Osteoblast (primary cell): Measurements from ENCODE around the gene TMEM179. TPM values are rescaled to one million over a fixed set of nuclear protein-coding genes. Genes with fewer than 3 reads are reported as not detected.

Experiments used
- DNase-seq: peaks from one replicate; pipeline ENCODE4 v3.0.0; 2011; ENCODE audit warnings: low spot score, mixed read lengths; ENCODE audit not compliant: insufficient read length; ENCODE audit errors: missing footprints
- H2AFZ ChIP-seq: 2 replicates; pipeline ENCODE4 v1.6.0; 2011; ENCODE audit warnings: mild to moderate bottlenecking, low read length
- H3K27ac ChIP-seq: 2 replicates; pipeline ENCODE4 v1.5.1; 2011; ENCODE audit warnings: mild to moderate bottlenecking, low read depth, low read length, moderate library complexity
- H3K27me3 ChIP-seq: 2 replicates; pipeline ENCODE4 v1.6.0; 2012; ENCODE audit warnings: mild to moderate bottlenecking, control low read depth, inconsistent platforms, low read length, moderate library complexity; ENCODE audit not compliant: insufficient read depth
- H3K36me3 ChIP-seq: 2 replicates; pipeline ENCODE4 v1.5.1; 2011; ENCODE audit warnings: mild to moderate bottlenecking, low read length, control low read depth, moderate library complexity; ENCODE audit not compliant: insufficient read depth
- H3K4me1 ChIP-seq: 2 replicates; pipeline ENCODE4 v1.5.1; 2011; ENCODE audit warnings: mild to moderate bottlenecking, low read length, control low read depth, moderate library complexity; ENCODE audit not compliant: insufficient read depth
- H3K4me2 ChIP-seq: 2 replicates; pipeline ENCODE4 v1.6.0; 2011; ENCODE audit warnings: mild to moderate bottlenecking, low read length; ENCODE audit not compliant: insufficient read depth
- H3K4me3 ChIP-seq: fragments of 200-600 bp; sonication (generic); 3 replicates; pipeline ENCODE4 v1.5.1; 2012; ENCODE audit warnings: mild to moderate bottlenecking, low read length, inconsistent platforms; ENCODE audit not compliant: insufficient read depth
- H3K79me2 ChIP-seq: 2 replicates; pipeline ENCODE4 v1.6.0; 2012; ENCODE audit warnings: mild to moderate bottlenecking, low read length, control low read depth, inconsistent platforms; ENCODE audit not compliant: insufficient read depth
- H3K9me3 ChIP-seq: 2 replicates; pipeline ENCODE4 v1.5.1; 2011; ENCODE audit warnings: low read depth, low read length, control low read depth
- H4K20me1 ChIP-seq: 2 replicates; pipeline ENCODE4 v1.6.0; 2012; ENCODE audit warnings: mild to moderate bottlenecking, low read length, control low read depth; ENCODE audit not compliant: insufficient read depth
- CTCF ChIP-seq: IDR thresholded peaks from 2 replicates; pipeline ENCODE4 v1.5.1; 2011; ENCODE audit warnings: mild to moderate bottlenecking, low read depth, low read length, moderate library complexity; ENCODE audit errors: extremely low read depth
- total RNA-seq: library from RNA; depleted of rRNA; stranded (reverse); fragments of >200 nt; gene quantifications from 2 replicates; pipeline ENCODE4 v1.2.3, GENCODE V29; 2012

Gene TMEM179
- total RNA-seq, 1 donor, result not detected

GRCh38 chr14:104552738-104553125 is 51.8 kb downstream of the TMEM179 start:
- no peak for TF ChIP-seq CTCF
- H3K4me2 ChIP-seq, result no peak overlapping the region
- H3K4me1 ChIP-seq, result no peaks in the 10 kb centered on the region
- H2AFZ ChIP-seq, result no peak overlapping the region
- H3K36me3 ChIP-seq, result no peaks in the 10 kb centered on the region
- no peaks in the 10 kb centered on the region for H3K79me2 ChIP-seq
- no peaks in the 10 kb centered on the region for H3K27me3 ChIP-seq
- no peak overlapping the region for H3K27ac ChIP-seq
- no peak overlapping the region for H3K4me3 ChIP-seq
- H3K9me3 ChIP-seq, result no peaks in the 10 kb centered on the region
- no peaks in the 10 kb centered on the region for H4K20me1 ChIP-seq
- DNase-seq, result peak; percentile 87

- H3K4me1 ChIP-seq, result no peaks in the 10 kb centered on the region
- H3K4me2 ChIP-seq, result no peak overlapping the region
- no peaks in the 10 kb centered on the region for H3K9me3 ChIP-seq
- DNase-seq, result peak; percentile 80
- H3K27me3 ChIP-seq, result no peaks in the 10 kb centered on the region
- no peaks in the 10 kb centered on the region for H3K36me3 ChIP-seq
- no peak overlapping the region for H3K27ac ChIP-seq
- no peaks in the 10 kb centered on the region for H3K79me2 ChIP-seq
- TF ChIP-seq CTCF, result no peak
- H2AFZ ChIP-seq, result no peak overlapping the region
- no peaks in the 10 kb centered on the region for H4K20me1 ChIP-seq
- H3K4me3 ChIP-seq, result no peak overlapping the region
These were observed 52.5 kb downstream of the TMEM179 start for GRCh38 chr14:104551851-104552737.

GRCh38 chr14:104550861-104551728 is 53.5 kb downstream of the TMEM179 start:
- Histone ChIP-seq H2AFZ (no peak overlapping the region), H3K27ac (no peak overlapping the region), H4K20me1 (no peaks in the 10 kb centered on the region), H3K36me3 (no peaks in the 10 kb centered on the region), H3K4me2 (no peak overlapping the region), H3K79me2 (no peaks in the 10 kb centered on the region), H3K4me3 (no peak overlapping the region), H3K4me1 (no peaks in the 10 kb centered on the region), H3K27me3 (no peaks in the 10 kb centered on the region), H3K9me3 (no peaks in the 10 kb centered on the region)
- DNase-seq, result peak; percentile 76
- no peak for TF ChIP-seq CTCF
